ENCODE results near the gene FCRL1.

The FCRL1 gene

DNA sequence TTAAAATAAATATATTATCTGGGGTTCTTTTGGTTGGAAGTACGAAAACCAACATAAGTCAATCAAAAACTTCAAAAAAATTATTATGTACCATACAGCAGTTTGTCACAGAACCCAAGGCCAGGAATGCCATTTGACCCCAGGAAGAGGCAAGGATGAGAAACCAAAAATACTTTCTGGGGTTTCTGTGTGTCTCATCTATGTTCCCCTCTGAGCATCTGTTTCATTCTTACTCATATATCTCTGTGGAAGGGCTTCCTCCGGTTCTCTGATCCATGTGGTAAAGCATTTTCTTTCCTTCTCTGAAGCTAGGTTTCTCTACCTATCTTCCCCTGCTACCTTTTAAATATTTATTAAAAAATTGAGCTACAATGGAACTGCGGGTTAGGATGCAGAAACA lies 9.8 kb upstream of the FCRL1 start:
- Histone ChIP-seq H2AFZ (no peak overlapping the region), H3K4me2 (ENCODE audit: low read length) (no peak overlapping the region), H3K27ac (no peak overlapping the region), H3K79me2 (no peaks in the 10 kb centered on the region), H3K4me1 (no peaks in the 10 kb centered on the region), H3K9ac (no peak overlapping the region), H3K36me3 (ENCODE audit: control insufficient read depth, insufficient read depth, low read length) (no peaks in the 10 kb centered on the region), H3K9me3 (ENCODE audit: control insufficient read depth, low read length) (no peaks in the 10 kb centered on the region), H3K4me3 (ENCODE audit: low read depth, low read length) (no peak overlapping the region), H3K27me3 (ENCODE audit: control insufficient read depth, insufficient read depth, low read length) (no peaks in the 10 kb centered on the region)
- TF ChIP-seq, protein P1, sequence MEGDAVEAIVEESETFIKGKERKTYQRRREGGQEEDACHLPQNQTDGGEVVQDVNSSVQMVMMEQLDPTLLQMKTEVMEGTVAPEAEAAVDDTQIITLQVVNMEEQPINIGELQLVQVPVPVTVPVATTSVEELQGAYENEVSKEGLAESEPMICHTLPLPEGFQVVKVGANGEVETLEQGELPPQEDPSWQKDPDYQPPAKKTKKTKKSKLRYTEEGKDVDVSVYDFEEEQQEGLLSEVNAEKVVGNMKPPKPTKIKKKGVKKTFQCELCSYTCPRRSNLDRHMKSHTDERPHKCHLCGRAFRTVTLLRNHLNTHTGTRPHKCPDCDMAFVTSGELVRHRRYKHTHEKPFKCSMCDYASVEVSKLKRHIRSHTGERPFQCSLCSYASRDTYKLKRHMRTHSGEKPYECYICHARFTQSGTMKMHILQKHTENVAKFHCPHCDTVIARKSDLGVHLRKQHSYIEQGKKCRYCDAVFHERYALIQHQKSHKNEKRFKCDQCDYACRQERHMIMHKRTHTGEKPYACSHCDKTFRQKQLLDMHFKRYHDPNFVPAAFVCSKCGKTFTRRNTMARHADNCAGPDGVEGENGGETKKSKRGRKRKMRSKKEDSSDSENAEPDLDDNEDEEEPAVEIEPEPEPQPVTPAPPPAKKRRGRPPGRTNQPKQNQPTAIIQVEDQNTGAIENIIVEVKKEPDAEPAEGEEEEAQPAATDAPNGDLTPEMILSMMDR (IDR thresholded peaks at IDR 0.05), result no peak

- TF ChIP-seq, protein P1 (IDR thresholded peaks at IDR 0.05), result no peak
- Histone ChIP-seq H2AFZ (no peak overlapping the region), H3K9ac (no peak overlapping the region), H3K9me3 (ENCODE audit: control insufficient read depth, low read length) (no peaks in the 10 kb centered on the region), H3K4me3 (ENCODE audit: low read depth, low read length) (no peak overlapping the region), H3K27me3 (ENCODE audit: control insufficient read depth, insufficient read depth, low read length) (no peaks in the 10 kb centered on the region), H3K4me1 (no peaks in the 10 kb centered on the region), H3K27ac (no peak overlapping the region), H3K4me2 (ENCODE audit: low read length) (no peak overlapping the region), H3K79me2 (no peaks in the 10 kb centered on the region), H3K36me3 (ENCODE audit: control insufficient read depth, insufficient read depth, low read length) (no peaks in the 10 kb centered on the region)
Measured at GRCh38 chr1:157829210-157829609, 9.3 kb upstream of the FCRL1 start.

- H3K9me3 ChIP-seq (ENCODE audit: control insufficient read depth, low read length), result no peaks in the 10 kb centered on the region
- H3K79me2 ChIP-seq, result no peaks in the 10 kb centered on the region
- no peak overlapping the region for H3K9ac ChIP-seq
- TF ChIP-seq, protein P1 (IDR thresholded peaks at IDR 0.05), result no peak
- H3K4me1 ChIP-seq, result no peaks in the 10 kb centered on the region
- H3K4me3 ChIP-seq (ENCODE audit: low read depth, low read length), result no peak overlapping the region
- H3K4me2 ChIP-seq (ENCODE audit: low read length), result no peak overlapping the region
- H3K27me3 ChIP-seq (ENCODE audit: control insufficient read depth, insufficient read depth, low read length), result no peaks in the 10 kb centered on the region
- no peaks in the 10 kb centered on the region for H3K36me3 ChIP-seq (ENCODE audit: control insufficient read depth, insufficient read depth, low read length)
- H2AFZ ChIP-seq, result no peak overlapping the region
- no peak overlapping the region for H3K27ac ChIP-seq
Measured at GRCh38 chr1:157820299-157820698, 379 bp upstream of the FCRL1 start.

DNA sequence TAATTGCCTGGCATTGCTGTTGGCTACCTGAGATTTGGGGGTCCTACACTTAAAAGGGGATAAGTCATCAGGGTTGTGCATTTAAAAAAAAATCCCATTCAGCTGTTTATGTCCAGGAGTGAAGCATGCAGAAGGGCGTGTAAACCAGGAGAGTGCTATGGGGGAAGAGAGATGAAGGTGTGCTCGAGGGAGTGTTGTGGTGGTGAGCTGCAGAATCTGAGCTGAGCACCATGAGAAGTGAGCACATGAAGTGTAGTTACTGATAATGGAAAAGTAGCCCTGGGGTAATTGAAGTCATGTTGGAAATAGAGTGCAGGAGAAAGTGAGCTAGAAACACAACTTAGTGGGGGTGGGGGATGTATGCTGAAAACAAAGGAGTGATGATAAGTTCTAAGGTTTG lies 705 bp downstream of the FCRL1 start:
- no peak overlapping the region for H3K4me2 ChIP-seq (ENCODE audit: low read length)
- no peak overlapping the region for H3K27ac ChIP-seq
- H3K36me3 ChIP-seq (ENCODE audit: control insufficient read depth, insufficient read depth, low read length), result no peaks in the 10 kb centered on the region
- no peak overlapping the region for H3K9ac ChIP-seq
- no peaks in the 10 kb centered on the region for H3K27me3 ChIP-seq (ENCODE audit: control insufficient read depth, insufficient read depth, low read length)
- no peaks in the 10 kb centered on the region for H3K79me2 ChIP-seq
- no peaks in the 10 kb centered on the region for H3K9me3 ChIP-seq (ENCODE audit: control insufficient read depth, low read length)
- no peak overlapping the region for H2AFZ ChIP-seq
- no peaks in the 10 kb centered on the region for H3K4me1 ChIP-seq
- TF ChIP-seq, protein P1 (IDR thresholded peaks at IDR 0.05), result no peak
- no peak overlapping the region for H3K4me3 ChIP-seq (ENCODE audit: low read depth, low read length)

GRCh38 chr1:157813269-157813668 lies 6.7 kb downstream of the FCRL1 start:
- Histone ChIP-seq H3K27ac (no peak overlapping the region), H2AFZ (no peak overlapping the region), H3K9ac (no peak overlapping the region), H3K79me2 (no peaks in the 10 kb centered on the region), H3K27me3 (ENCODE audit: control insufficient read depth, insufficient read depth, low read length) (no peaks in the 10 kb centered on the region), H3K9me3 (ENCODE audit: control insufficient read depth, low read length) (no peaks in the 10 kb centered on the region), H3K4me2 (ENCODE audit: low read length) (no peak overlapping the region), H3K36me3 (ENCODE audit: control insufficient read depth, insufficient read depth, low read length) (no peaks in the 10 kb centered on the region), H3K4me1 (no peaks in the 10 kb centered on the region), H3K4me3 (ENCODE audit: low read depth, low read length) (no peak overlapping the region)
- TF ChIP-seq, protein P1 (IDR thresholded peaks at IDR 0.05), result no peak
